ENCODE data around the gene MACF1. TPM values are rescaled to one million over a fixed set of nuclear protein-coding genes. Genes with fewer than 3 reads are reported as not detected.

MACF1 gene
- total and polyA plus RNA-seq, 8 donors = 358 to 484 (median 440) TPM

DNA sequence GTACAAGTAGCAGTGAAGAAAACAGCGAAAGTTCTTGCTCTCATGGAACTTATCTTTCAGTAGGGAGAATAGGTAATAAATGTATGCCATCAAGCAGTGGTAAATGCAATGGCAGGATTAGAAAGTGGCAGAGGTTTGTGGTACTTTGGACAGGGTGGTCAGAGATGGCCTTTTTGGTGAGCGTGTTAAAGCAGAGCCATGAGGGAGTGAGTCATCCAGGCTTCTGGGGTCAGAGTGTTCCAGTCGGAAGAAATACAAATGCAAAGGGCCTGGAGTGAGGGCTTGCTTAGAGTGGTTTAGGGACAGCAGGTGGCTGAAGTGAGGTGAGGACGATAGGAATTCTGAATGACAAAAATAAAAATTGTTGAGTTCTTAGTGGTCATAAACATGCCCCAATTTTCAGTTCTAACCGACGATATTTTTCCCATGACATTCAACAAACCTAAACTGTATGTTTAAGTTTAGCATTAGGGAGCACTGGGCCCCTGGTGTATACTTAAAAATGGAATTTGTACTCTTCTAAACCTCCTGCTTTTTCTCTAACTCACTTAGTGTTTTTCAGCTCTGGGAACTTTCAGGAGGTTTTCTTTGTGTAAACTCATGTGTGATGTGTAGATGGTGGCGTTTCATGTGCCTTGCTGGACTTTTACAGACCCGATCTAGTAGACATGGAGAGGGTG, 78.2 kb downstream of the MACF1 start:
- no peak for DNase-seq
- Histone ChIP-seq H3K4me1 (peaks cover 0 to 15% of the 10 kb centered on the region in 2 donors), H3K27me3 (no peaks in the 10 kb centered on the region), H3K36me3 (peaks cover 0 to 58% of the 10 kb centered on the region in 2 donors), H3K4me3 (no peak overlapping the region), H3K9me3 (no peaks in the 10 kb centered on the region), H3K27ac (no peak overlapping the region)
- ATAC-seq = peak; percentile 29
- no peak for TF ChIP-seq CTCF (IDR thresholded peaks at IDR 0.05)
- intact Hi-C loops (cut with DNase I) = no loop called here

- Histone ChIP-seq H3K9me3 (no peaks in the 10 kb centered on the region), H3K36me3 (peaks cover 0 to 70% of the 10 kb centered on the region in 2 donors), H3K27ac (no peak overlapping the region), H3K4me1 (peaks cover 0 to 5% of the 10 kb centered on the region in 2 donors), H3K27me3 (no peaks in the 10 kb centered on the region), H3K4me3 (no peak overlapping the region)
- intact Hi-C loops (cut with DNase I) = no loop called here
- DNase-seq (no peak), ATAC-seq (peak; percentile 12)
- no peak for TF ChIP-seq CTCF (IDR thresholded peaks at IDR 0.05)
Measured at GRCh38 chr1:39283858-39284257, 79.4 kb downstream of the MACF1 start.

DNA sequence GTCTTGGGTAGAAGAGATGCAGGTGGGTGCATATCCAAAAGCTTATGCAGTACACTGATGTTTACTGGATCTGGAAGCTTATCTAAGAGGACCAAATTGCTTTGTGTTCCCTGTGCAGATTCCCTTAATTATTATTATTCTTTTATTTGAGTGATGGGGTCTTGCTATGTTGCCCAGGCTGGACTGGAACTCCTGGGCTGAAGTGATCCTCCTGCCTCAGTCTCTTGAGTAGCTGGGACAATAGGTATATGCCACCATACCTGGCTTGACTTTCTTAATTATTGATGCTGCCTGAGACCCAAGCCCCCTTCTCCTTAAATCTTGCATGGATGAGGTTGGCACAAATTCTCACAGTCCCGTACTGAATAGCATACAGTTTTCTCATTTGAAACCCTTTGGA, 83.0 kb downstream of the MACF1 start:
- Histone ChIP-seq H3K36me3 (peaks cover 0 to 96% of the 10 kb centered on the region in 2 donors), H3K4me1 (no peaks in the 10 kb centered on the region), H3K9me3 (no peaks in the 10 kb centered on the region), H3K27me3 (no peaks in the 10 kb centered on the region), H3K4me3 (no peak overlapping the region), H3K27ac (no peak overlapping the region)
- intact Hi-C loops (cut with DNase I) = no loop called here
- no peak for DNase-seq
- no peak for ATAC-seq
- no peak for TF ChIP-seq CTCF (IDR thresholded peaks at IDR 0.05)

GRCh38 chr1:39288735-39289465, 84.4 kb downstream of the MACF1 start:
- H3K36me3 ChIP-seq = peaks cover 0 to 96% of the 10 kb centered on the region in 2 donors
- no peaks in the 10 kb centered on the region for H3K9me3 ChIP-seq
- DNase-seq = no peak
- ATAC-seq = no peak
- H3K4me1 ChIP-seq = no peaks in the 10 kb centered on the region
- TF ChIP-seq CTCF (IDR thresholded peaks at IDR 0.05) = no peak
- no peaks in the 10 kb centered on the region for H3K27me3 ChIP-seq
- intact Hi-C loops (cut with DNase I) = no loop called here
- H3K27ac ChIP-seq = no peak overlapping the region
- H3K4me3 ChIP-seq = no peak overlapping the region

- Histone ChIP-seq H3K4me3 (no peak overlapping the region), H3K36me3 (peaks cover 0 to 96% of the 10 kb centered on the region in 2 donors), H3K4me1 (peaks cover 0 to 3% of the 10 kb centered on the region in 2 donors), H3K27me3 (no peaks in the 10 kb centered on the region), H3K27ac (no peak overlapping the region), H3K9me3 (no peaks in the 10 kb centered on the region)
- ATAC-seq (no peak), DNase-seq (no peak)
- no peak for TF ChIP-seq CTCF (IDR thresholded peaks at IDR 0.05)
- intact Hi-C loops (cut with DNase I) = no loop called here
Measured at GRCh38 chr1:39292401-39292800, 87.9 kb downstream of the MACF1 start.

Measured in left lung (tissue), 10 donors.